Measurements from ENCODE around the gene FGR. TPM values are rescaled to one million over a fixed set of nuclear protein-coding genes. Genes with fewer than 3 reads are reported as not detected.
A peak's percentile ranks its signal among the peaks of the same experiment; 100 is the strongest.

Gene FGR
- total RNA-seq, 1 experiment from 2014 or later: not detected

DNA sequence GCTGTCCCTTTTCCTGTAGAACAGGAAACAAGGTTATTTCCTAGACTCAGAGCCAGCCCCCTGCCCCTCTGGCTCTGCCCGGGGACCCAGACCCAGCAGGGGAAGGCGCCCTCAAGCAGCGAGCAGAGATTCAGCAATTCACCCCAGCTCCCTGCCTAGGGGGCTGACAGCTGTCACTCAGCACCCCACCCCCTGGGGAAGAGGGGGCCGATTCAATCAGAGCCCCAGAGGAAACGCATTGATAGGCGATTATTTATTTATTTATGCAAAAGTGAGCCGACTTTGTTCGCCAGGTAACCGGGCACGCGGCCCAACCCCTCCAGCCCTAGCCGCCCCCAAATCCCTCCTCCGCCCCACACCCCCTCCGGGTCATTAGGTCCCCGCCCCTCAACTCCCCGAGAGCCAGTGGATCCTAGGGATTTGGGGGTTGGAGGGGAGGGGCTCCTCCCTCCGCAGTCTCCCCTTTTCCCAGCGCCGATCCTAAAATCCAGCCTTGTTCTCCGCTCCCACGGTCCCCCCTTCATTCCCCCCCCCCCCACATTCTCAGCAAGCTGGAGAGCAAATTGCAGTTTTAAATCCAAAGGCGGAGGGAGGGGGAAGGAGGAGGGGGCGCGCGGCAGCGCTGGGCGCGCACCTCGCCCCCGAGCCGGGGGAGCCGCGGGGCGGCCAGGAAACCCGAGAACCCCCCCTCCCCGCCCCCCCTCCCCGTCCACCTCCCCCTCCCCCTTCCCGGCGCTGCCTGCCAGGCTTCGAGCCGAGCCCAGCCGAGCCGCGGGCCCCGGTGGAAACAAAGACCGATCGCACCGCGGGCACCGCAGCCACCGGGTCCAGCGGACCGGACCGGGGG, 32.3 kb downstream of the FGR start:
- no TSS peak for BruUV-seq (replicated peaks)
- H3K27me3 ChIP-seq (ENCODE audit: insufficient read depth, low read length): no peaks in the 10 kb centered on the region
- intact Hi-C loops (cut with micrococcal nuclease): loop anchor here (10.0 kb wide), 1 partner anchor 558 kb away; no protein-coding TSS in a partner anchor
- ChIA-PET POLR2A (interaction anchor here (1.7 kb wide), 1 partner anchor 45 kb away, joined by 6 read pairs; no protein-coding TSS in a partner anchor), CTCF (interaction anchor here (1.0 kb wide), 1 partner anchor 67 kb away, joined by 3 read pairs; no protein-coding TSS in a partner anchor), RAD21 (ENCODE audit: low non-redundant PET in 1 of 2, low total read pairs in 2 of 2, uncharacterized antibody in 2 of 2, unreplicated experiment in 2 of 2) (no interaction called here)
- TF ChIP-seq CBX3 (IDR thresholded peaks at IDR 0.05; ENCODE audit: low read depth) (no peak), ELF1 (IDR thresholded peaks at IDR 0.05; ENCODE audit: borderline replicate concordance, low read depth) (no peak), ZNF274 (IDR thresholded peaks at IDR 0.05; ENCODE audit: low read depth, low read length) (no peak), SIN3A (IDR thresholded peaks at IDR 0.05; ENCODE audit: low read depth) (no peak), EGR1 (IDR thresholded peaks at IDR 0.05; ENCODE audit: low read depth) (no peak), YY1 (IDR thresholded peaks at IDR 0.05; ENCODE audit: extremely low read depth, insufficient replicate concordance, low read depth, low read length) (no peak), SRF (IDR thresholded peaks at IDR 0.05; ENCODE audit: low read depth) (no peak), EZH2phosphoT487 (IDR thresholded peaks at IDR 0.05; ENCODE audit: borderline replicate concordance) (no peak), CEBPB (IDR thresholded peaks at IDR 0.05; ENCODE audit: low read depth) (no peak), TCF7L2 (IDR thresholded peaks at IDR 0.05; ENCODE audit: borderline replicate concordance, extremely low read depth, insufficient read depth, insufficient read length) (no peak)
- TF ChIP-seq, protein P1, sequence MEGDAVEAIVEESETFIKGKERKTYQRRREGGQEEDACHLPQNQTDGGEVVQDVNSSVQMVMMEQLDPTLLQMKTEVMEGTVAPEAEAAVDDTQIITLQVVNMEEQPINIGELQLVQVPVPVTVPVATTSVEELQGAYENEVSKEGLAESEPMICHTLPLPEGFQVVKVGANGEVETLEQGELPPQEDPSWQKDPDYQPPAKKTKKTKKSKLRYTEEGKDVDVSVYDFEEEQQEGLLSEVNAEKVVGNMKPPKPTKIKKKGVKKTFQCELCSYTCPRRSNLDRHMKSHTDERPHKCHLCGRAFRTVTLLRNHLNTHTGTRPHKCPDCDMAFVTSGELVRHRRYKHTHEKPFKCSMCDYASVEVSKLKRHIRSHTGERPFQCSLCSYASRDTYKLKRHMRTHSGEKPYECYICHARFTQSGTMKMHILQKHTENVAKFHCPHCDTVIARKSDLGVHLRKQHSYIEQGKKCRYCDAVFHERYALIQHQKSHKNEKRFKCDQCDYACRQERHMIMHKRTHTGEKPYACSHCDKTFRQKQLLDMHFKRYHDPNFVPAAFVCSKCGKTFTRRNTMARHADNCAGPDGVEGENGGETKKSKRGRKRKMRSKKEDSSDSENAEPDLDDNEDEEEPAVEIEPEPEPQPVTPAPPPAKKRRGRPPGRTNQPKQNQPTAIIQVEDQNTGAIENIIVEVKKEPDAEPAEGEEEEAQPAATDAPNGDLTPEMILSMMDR (IDR thresholded peaks at IDR 0.05 in 2 of 3, conservative IDR thresholded peaks at IDR 0.05 in 1 of 3; ENCODE audit: borderline replicate concordance in 1 of 3, insufficient read depth in 1 of 3, low read depth in 2 of 3, low read length in 2 of 3): no peak
- TF ChIP-seq, protein P2, sequence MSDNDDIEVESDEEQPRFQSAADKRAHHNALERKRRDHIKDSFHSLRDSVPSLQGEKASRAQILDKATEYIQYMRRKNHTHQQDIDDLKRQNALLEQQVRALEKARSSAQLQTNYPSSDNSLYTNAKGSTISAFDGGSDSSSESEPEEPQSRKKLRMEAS (IDR thresholded peaks at IDR 0.05): no peak
- TF ChIP-seq, protein P3, sequence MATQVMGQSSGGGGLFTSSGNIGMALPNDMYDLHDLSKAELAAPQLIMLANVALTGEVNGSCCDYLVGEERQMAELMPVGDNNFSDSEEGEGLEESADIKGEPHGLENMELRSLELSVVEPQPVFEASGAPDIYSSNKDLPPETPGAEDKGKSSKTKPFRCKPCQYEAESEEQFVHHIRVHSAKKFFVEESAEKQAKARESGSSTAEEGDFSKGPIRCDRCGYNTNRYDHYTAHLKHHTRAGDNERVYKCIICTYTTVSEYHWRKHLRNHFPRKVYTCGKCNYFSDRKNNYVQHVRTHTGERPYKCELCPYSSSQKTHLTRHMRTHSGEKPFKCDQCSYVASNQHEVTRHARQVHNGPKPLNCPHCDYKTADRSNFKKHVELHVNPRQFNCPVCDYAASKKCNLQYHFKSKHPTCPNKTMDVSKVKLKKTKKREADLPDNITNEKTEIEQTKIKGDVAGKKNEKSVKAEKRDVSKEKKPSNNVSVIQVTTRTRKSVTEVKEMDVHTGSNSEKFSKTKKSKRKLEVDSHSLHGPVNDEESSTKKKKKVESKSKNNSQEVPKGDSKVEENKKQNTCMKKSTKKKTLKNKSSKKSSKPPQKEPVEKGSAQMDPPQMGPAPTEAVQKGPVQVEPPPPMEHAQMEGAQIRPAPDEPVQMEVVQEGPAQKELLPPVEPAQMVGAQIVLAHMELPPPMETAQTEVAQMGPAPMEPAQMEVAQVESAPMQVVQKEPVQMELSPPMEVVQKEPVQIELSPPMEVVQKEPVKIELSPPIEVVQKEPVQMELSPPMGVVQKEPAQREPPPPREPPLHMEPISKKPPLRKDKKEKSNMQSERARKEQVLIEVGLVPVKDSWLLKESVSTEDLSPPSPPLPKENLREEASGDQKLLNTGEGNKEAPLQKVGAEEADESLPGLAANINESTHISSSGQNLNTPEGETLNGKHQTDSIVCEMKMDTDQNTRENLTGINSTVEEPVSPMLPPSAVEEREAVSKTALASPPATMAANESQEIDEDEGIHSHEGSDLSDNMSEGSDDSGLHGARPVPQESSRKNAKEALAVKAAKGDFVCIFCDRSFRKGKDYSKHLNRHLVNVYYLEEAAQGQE (IDR thresholded peaks at IDR 0.05; ENCODE audit: low read depth): no peak
- TF ChIP-seq, protein P4, sequence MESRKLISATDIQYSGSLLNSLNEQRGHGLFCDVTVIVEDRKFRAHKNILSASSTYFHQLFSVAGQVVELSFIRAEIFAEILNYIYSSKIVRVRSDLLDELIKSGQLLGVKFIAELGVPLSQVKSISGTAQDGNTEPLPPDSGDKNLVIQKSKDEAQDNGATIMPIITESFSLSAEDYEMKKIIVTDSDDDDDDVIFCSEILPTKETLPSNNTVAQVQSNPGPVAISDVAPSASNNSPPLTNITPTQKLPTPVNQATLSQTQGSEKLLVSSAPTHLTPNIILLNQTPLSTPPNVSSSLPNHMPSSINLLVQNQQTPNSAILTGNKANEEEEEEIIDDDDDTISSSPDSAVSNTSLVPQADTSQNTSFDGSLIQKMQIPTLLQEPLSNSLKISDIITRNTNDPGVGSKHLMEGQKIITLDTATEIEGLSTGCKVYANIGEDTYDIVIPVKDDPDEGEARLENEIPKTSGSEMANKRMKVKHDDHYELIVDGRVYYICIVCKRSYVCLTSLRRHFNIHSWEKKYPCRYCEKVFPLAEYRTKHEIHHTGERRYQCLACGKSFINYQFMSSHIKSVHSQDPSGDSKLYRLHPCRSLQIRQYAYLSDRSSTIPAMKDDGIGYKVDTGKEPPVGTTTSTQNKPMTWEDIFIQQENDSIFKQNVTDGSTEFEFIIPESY (IDR thresholded peaks at IDR 0.05; ENCODE audit: extremely low read depth, insufficient replicate concordance, low read length): no peak
- H3K4me2 ChIP-seq (ENCODE audit: low read length): peak overlapping the region; percentile 88
- no peaks in the 10 kb centered on the region for H3K9me2 ChIP-seq (ENCODE audit: insufficient read depth)
- DNase-seq (ENCODE audit: low read depth, low spot score): no peak
- H3K79me2 ChIP-seq (ENCODE audit: insufficient read depth, low read length): peaks cover 55% of the 10 kb centered on the region
- H3K4me1 ChIP-seq (ENCODE audit: control insufficient read depth in 1 of 2, insufficient read depth in 2 of 2, low read length in 2 of 2): peaks cover 42 to 74% of the 10 kb centered on the region in 2 experiments
- H3K9ac ChIP-seq (ENCODE audit: low read length): peak overlapping the region; percentile 81
- H2AFZ ChIP-seq (ENCODE audit: low read depth, low read length, poor library complexity, severe bottlenecking): no peak overlapping the region
- peak overlapping the region; percentile 68; the same call in 1 of the 2 replicates for H3K27ac ChIP-seq (ENCODE audit: low read depth, low read length)
- peaks cover 9% of the 10 kb centered on the region; the same call in 1 of the 2 replicates for H4K20me1 ChIP-seq (ENCODE audit: insufficient read depth)
- no peak for ATAC-seq
- no peaks in the 10 kb centered on the region for H3K36me3 ChIP-seq (ENCODE audit: control insufficient read depth in 1 of 2, insufficient read depth in 2 of 2, low read length in 2 of 2)
- H3K9me3 ChIP-seq (ENCODE audit: control insufficient read depth in 1 of 2, insufficient read depth in 1 of 2, low read depth in 1 of 2, low read length in 2 of 2): no peaks in the 10 kb centered on the region
- peak overlapping the region; percentile 85 to 95 for H3K4me3 ChIP-seq (replicated peaks in 1 of 2; ENCODE audit: low read depth in 1 of 2, low read length in 2 of 2)
